GDM1 (cell line): ENCODE data around the gene CHKB.
"Not testable (repeated sequence)": the region's sequence is repeated elsewhere in the genome, so short reads cannot be mapped to it uniquely, and the experiment has no call there.

Experiments used
- DNase-seq: peaks from one replicate; lab custom pipeline; 2025; lab: John Stamatoyannopoulos, UW

The CHKB gene

DNA sequence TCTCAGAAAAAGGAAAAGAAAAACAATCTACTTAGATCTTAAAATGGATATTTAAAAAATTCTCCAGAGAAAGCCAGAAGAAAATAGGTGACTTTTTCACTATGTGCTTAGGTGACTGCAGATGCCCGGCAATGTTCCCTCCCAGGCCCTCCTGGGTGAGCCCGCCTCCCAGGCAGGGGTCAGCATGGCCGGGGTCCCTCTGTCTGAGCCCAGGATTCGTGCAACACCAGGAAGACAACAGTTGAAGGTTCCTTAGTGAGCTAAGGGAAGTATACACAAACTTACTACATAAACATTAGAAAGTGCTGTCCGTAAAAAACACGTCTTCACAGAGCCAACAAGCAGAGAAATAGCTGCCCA lies 29.5 kb upstream of the CHKB start:
- no peak for DNase-seq

DNA sequence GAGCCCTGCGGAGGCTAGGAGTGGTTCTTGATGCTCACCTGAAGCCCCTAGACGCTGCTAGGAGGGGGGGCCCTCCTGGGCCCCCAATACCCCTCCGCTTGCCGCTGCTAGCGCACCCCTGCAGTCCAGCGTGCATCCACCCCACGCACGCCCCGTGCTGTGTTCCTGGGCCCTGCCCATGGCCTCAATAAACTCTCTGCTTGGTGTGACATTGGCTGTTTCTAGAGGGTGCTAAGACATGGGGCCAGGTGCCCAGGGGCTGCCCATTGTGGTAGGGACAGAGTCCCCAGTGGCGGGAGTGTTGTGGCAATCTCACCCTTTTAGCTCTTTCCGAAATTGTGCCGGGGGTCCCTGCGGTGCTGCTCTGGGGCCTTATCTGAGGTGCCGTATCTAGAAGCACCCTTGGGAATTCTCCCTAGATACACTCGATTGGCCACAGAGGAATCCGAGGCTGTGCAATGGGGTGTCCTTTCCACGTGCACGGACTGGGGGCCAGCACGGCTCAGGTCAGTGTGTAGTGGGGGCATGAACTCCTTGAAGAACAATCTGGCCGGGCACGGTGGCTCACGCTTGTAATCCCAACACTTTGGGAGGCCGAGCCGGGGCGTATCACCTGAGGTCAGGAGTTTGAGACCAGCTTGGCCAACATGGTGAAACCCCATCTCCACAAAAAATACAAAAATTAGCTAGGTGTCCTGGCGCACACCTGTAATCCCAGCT lies 28.9 kb upstream of the CHKB start:
- DNase-seq = no peak

DNA sequence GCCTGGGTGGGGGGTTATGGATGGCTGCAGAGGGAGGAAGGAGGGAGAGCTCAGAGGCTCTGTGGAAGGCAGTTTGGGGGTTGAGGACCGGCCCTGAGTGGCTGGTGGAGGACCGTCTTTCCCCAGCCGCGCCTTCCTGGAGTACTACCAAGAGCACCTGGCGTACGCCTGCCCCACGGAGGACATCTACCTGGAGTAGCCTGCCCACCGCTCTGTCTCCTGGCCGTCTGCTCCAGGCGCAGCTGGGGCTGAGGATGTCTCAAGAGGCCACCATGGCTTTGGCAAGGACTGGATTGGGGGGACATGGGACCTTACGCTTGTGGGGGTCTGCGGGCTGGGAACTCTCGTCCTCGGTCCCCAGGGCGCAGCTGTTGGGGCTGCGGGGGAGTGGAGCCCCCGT lies 27.9 kb upstream of the CHKB start:
- no peak for DNase-seq

DNA sequence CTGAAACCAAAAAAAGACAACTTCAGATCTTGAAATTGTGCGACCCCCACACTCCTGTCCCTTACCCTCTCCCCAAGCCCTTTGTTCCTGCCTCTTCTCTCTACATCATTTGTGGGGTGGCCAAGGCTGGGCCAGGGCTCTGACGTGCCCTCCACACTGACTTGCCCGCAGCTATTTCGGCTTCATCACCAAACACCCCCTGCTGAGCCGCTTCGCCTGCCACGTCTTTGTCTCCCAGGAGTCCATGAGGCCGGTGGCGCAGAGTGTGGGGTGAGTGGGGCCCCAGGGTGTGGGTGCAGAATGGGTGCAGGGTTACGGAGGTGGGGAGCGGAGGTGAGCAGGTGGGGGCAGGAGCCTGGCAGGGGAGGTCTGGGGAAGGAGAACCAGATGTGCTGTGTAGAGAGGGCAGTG lies 27.4 kb upstream of the CHKB start:
- DNase-seq = no peak

DNA sequence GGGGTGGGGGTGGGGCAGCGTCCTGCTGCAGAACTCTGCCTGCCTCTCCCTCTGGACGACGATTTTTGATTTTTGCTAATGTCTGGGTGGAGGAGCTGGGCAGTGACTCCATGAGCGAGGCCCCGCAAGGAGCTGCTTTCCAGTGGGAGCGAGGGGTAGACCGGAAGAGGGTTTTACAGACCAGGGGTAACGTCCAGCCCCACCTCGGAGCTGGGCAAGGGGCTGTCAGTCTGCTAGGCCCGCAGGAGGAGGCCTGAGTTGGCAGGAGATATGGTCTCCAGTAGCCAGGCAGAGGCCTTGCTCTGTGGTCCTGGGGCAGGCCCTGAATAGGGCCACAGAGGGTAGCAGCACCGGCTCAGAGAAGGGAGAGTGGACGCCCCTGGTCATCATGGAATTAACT lies 26.9 kb upstream of the CHKB start:
- DNase-seq = no peak

DNA sequence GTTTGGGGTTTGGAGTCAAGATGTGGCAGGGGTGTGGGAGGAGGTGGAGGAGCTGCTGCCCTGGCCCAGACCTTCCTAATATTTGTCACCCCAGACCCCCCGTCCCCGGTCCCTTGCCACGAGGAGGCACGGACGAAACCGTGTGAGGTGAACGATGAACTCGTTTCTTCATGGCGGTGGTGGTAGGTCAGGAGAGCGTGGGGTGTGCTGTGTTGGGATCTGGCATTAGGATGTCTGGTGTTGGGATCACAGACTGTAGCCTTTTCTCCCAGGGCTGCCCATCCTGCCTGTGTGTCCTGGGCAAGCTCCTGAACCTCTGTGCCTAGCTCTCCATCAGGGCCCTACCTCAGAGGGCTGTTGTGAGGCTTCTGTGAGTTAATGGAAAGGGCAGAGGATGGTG lies 26.3 kb upstream of the CHKB start:
- DNase-seq = no peak

DNA sequence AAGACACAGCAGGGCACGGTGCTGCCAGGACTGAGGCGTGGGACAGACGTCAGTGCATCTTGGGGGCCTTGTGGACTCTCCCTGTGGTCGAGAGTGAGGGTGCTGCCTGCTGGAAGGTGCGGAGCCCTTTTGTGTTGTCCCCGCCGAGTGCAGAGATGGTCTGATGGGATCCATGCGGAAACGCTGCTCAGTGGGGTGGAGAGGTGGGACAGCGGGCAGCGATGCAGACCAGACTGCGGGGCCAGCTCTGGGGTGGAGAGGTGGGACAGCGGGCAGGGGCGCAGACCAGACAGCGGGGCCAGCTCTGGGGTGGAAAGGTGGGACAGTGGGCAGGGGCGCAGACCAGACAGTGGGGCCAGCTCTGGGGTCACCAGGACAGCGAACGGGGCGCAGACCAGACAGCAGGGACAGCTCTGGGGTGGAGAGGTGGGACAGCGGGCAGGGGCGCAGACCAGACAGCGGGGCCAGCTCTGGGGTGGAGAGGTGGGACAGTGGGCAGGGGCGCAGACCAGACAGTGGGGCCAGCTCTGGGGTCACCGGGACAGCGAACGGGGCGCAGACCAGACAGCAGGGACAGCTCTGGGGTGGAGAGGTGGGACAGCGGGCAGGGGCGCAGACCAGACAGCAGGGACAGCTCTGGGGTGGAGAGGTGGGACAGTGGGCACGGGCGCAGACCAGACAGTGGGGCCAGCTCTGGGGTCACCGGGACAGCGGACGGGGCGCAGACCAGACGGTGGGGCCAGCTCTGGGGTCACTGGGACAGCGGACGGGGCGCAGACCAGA lies 25.6 kb upstream of the CHKB start:
- DNase-seq = not testable (repeated sequence)

DNA sequence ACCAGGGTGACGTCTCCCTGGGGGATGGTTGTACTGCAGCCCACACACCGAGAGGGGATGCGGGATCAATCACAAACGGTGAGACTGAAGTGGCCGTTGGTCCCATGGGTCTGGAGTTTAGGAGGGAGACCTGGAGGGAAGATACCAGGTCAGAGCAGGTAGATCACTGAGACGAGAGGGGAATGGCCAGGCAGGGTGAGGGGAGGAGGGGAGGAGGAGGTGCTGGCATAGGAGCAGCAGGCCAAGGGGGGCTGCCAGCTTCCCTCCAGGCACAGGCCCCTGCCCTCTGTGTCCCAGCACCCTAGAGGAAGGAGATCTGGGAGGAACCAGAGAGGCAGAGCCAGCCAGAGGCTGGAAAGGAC lies 25.0 kb upstream of the CHKB start:
- no peak for DNase-seq

DNA sequence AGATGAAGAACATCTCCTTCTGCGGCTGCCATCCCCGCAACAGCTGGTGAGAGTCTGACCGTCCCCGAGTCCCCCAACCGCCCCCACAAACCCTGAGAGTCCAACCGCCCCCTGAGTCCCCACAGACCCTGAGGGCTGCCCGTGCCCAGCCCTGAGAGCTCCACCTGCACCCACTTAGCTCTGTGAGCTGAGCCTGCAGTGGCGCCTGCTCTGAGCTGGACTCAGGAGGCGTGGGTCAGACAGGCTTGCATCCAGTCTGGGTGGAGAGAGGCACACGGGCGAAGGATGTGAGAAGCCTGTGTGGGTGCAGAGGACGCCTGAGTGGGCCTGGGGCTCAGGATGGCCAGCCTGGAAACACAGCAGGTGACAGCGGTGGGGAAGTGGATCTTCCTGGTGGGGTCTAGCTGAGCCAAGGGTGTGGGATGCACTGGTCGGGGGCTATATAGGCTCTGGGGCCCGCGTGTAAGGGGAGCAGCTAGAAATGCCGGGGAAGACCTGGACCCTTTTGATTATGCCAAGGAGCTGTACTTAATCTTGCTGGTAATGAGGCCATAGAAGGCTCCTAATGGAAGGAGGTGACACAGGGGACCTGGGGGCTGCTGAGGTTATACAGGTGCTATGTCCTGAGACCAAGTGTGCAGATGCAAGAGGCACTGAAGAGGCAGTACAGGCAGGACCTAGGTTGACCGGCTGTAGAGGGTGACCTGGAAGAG lies 24.5 kb upstream of the CHKB start:
- DNase-seq = no peak

DNA sequence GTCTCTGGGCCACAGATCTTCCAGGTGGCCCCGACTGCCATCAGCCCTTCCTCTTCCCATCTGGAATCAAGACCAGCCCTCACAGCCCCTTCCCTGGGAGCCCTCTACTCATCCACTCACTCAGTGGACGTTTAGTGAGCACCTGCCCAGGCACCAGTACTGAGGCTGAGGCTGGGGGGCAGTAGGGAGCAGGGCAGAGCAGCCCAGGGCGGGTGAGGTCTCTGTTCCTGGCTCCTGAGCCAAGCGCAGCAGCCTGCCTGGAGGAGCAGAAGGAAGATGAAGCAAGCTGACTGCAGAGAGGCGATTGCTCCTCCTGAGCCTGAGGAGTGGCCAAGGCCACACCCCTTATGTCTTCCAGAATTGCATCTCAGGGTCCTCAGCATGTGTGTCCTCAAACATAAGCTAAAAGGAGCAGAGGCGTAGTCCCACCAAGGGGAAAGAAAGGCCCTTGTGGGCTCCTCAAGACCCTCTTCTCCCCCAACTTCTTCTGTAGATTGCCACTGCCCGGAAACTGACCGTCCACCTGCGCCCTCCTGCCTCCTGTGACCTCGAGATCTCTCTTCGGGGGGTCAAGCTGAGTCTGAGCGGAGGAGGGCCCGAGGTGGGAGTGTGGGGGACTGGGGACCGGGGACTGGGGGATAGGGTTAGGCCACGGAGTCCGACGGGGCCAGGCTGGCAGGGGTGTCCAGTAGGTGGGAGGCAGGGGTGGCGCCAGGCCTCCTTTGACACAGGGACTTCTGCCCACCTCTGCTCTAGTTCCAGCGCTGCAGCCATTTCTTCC lies 23.7 kb upstream of the CHKB start:
- DNase-seq = no peak

DNA sequence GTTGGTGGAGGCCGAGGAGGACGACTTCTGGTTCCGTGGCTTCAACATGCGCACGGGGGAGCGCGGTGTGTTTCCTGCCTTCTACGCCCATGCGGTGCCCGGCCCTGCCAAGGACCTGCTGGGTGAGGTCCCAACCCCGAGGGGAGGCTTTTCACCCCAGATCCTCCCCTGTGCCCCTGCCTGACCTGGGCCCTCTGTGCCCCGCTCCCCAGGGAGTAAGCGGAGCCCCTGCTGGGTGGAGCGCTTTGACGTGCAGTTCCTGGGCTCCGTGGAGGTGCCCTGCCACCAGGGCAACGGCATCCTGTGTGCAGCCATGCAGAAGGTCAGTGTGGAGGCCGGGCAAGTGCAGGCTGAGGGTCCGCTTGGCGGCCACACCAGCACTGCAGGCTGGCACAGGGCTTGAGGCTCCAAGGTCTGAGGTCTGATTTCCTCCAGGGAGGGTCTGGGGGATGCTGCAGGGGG lies 23.0 kb upstream of the CHKB start:
- DNase-seq = no peak

DNA sequence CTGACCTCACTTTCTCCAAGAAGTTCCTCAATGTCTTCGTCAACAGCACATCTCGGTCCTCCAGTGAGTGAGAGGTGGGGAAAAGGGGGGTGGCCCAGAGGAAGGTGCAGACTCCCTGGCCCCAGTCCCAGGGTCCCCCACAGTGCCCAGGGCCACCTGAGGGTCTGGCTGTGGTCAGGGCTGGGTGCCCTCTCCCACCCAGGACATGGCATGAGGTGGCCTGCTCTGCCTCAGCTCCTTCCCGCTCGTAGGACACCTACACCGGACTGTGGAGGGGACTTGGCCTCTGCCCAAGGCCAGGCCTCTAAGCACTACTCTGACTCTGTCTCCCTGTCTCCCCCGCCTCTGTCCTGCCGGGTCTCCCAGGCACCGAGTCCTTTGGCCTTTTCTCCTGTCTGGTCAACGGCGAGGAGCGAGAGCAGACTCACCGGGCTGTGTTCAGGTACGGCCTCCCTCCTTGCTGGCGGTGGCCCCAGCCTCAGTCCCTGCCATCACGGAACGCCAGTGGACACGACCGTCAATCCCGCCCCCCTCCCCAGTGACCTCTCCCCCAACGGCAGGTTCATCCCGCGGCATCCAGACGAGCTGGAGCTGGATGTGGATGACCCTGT lies 22.5 kb upstream of the CHKB start:
- DNase-seq = no peak

DNA sequence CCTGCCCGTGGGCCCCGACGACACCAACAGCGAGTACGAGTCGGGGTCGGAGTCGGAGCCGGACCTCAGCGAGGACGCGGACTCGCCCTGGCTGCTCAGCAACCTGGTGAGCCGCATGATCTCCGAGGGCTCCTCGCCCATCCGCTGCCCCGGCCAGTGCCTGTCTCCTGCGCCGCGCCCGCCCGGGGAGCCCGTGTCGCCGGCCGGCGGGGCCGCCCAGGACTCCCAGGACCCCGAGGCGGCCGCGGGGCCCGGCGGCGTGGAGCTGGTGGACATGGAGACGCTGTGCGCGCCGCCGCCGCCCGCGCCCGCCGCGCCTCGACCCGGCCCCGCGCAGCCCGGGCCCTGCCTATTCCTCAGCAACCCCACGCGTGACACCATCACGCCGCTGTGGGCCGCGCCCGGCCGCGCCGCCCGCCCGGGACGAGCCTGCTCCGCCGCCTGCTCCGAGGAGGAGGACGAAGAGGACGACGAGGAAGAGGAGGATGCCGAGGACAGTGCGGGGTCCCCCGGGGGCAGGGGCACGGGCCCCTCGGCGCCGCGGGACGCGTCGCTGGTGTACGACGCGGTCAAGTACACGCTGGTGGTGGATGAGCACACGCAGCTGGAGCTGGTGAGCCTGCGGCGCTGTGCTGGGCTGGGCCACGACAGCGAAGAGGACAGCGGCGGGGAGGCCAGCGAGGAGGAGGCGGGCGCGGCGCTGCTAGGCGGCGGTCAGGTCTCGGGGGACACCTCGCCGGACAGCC lies 21.8 kb upstream of the CHKB start:
- no peak for DNase-seq

DNA sequence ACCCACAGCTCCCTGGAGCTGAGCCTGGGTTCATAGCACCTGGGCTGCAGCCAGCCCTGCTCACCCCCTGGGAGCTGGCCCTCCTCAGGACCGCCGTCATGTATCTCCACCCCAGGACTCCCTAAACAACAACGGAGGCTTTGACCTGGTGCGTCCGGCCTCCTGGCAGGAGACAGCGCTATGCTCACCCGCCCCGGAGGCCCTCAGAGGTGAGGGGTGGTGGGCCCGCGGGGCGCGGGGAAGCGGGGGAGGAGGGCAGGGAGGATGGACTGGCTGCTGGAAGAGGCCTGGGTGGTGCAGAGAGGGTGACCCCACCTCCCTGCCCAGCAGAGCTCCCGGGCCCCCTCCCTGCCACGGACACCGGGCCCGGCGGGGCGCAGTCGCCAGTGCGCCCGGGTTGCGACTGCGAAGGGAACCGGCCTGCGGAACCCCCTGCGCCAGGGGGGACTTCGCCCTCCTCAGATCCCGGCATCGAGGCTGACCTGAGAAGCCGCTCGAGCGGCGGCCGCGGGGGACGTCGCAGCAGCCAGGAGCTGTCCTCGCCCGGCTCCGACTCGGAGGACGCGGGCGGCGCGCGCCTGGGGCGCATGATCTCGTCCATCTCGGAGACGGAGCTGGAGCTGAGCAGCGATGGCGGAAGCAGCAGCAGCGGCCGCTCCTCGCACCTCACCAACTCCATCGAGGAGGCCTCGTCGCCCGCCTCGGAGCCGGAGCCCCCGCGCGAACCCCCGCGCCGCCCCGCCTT lies 21.0 kb upstream of the CHKB start:
- no peak for DNase-seq

DNA sequence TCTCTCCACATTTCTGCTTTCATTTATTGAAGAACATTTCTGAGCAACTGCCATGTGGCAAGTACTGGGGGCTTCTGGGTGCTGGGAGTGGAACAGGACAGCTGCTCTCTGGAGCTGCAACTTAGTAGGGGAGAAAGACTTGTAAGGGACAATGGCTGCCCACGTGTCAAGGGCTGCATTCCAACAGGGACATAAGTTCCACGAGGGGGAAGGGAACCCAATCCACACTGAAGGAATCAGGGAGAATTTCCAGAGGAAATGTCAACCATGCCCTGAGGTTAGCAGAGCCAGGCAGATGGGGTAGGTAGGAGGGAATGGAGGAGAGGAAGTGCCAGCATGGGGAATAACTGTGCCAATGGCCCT lies 19.7 kb upstream of the CHKB start:
- no peak for DNase-seq

DNA sequence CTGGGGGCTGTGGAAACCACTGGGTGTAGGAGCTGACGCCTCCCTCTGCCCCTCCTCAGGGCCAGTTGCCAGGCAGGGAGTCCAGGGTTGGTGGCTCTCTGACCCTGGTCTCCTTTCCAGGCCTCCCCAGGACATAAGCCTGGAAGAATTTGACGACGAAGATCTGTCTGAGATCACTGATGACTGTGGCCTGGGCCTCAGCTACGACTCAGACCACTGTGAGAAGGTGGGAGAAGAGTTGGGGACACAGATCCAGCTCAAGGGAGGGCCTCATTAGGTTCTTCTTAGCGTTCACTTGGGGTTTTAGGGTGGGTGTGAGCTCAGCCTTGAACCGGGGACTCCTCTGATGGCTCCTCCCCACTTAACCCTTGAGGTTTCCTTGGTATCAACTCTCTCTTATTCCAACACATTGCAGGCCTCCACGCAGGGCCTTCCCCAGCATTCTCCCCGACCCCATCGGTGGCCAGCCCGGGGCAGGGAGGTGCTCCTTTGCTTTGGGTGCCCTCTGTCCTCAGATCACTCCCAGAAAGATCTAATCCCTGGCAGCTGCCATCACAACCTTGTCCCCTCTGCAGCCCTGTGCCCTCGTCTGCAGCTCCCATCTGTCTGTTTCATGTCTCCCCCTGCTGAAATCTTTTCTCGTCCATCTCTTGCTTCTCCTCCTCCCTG lies 19.2 kb upstream of the CHKB start:
- no peak for DNase-seq

DNA sequence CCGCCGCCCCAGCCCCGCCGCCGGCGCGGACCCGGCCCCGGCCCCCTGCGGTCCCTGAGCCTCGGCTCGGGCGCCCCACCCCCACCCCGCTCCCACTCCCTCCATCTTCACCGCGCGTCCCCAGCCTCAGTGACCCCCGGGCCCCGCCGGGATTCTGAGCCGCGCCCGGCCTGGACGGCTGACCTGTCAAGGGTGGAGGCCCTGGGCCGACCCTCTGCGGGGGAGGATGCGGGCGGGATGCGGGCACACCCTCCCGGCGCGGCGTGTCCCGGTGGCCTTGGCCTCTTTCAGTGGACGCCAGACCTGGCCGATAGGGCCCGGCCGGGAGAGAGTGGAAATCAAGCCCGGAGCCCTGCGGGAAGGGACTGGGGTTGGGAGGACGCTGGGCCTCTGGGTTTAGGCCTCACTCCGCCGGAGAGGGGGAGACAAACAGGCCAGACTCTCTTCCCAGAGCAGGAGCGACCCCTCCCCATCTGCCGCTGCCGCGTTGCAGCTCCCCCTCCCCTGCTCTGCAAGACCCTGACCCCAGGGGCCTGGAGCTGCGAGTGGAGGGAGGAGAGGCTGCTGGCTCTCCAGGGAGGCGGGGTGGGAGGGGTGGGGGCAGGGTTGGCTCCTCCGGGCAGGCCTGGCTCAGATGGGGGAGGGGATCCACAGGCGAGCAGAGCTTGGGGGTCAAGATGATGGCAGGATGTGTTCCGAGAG lies 18.5 kb upstream of the CHKB start:
- DNase-seq = no peak

DNA sequence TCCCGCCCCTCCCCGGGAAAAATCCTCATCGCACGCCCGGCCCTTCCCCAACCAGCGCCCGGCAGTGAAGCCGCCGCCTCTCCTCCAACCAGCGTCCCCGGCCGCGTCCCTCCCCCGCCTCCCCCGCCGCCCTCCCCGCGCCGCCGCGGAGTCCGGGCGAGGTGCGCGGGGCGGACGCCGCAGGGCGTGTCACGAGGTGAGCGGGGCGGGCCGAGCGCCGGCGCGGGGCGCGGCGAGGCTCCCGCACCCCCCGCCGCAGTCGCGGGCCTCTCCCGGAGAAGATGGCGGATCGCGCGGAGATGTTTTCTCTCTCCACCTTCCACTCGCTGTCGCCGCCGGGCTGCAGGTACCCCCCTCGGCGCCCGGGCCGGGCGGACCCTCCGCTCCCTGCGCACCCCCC lies 17.9 kb upstream of the CHKB start, which contains the start of gene MAPK8IP2:
Gene MAPK8IP2, plus strand, starts transcription at position 256 of the 400 bp plus-strand sequence. Its CDS starts 26 bp downstream, at position 282.
- DNase-seq = no peak

DNA sequence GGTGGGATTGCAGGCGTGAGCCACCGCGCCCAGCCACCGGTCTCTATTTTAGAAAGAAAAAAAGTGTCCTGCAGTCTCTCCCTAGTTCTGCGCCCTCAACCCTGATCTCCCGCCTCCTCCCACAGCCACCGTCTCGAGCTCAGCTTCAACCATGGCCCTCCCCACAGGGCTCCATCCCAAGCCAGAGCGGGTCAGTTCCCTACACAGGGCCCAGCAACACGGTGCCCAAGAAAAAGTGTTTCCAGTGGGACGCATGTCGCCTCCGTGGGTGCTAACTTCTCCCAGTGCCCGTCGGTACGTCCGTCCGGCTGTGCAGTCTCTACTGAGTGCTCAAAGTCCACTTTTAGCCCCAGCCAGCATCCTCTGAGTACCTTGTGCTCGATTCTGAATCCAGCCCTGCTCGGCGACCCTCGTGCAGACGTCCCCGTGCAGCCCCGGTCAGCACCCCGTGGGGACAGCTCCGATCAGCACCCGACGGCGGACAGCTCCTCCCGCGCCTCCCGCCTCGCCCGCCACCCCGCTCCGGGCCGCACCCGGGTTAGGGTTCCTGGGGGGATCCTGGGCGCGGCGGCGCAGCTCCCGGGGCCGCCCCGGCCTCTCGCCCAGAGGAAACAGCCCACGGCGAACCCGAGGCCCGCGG lies 17.3 kb upstream of the CHKB start:
- DNase-seq = no peak
